Colonic mucosa (tissue), 4 donors: Measurements from ENCODE around the gene CYTH3. TPM values are rescaled to one million over a fixed set of nuclear protein-coding genes. Genes with fewer than 3 reads are reported as not detected.

ENCODE experiments used
- DNase-seq: peaks from one replicate; pipeline ENCODE4 v3.0.0-alpha.2; 2020
- H3K27ac ChIP-seq: fragments of 200-600 bp; one replicate; pipeline ENCODE4 v1.8.0; 2021
- H3K27me3 ChIP-seq: fragments of 200-600 bp; one replicate; pipeline ENCODE4 v1.8.0; 2021
- H3K36me3 ChIP-seq: fragments of 200-600 bp; one replicate; pipeline ENCODE4 v1.8.0; 2021
- H3K4me1 ChIP-seq: fragments of 200-600 bp; one replicate; pipeline ENCODE4 v1.8.0; 2021; ENCODE audit warnings: mild to moderate bottlenecking
- H3K4me3 ChIP-seq: fragments of 200-600 bp; one replicate; pipeline ENCODE4 v1.8.0; 2021
- H3K9ac ChIP-seq, 2 donors: one replicate each; pipeline ENCODE4 v1.7.0; 2013; ENCODE audit warnings: control low read depth in 2 of 2, low read depth in 2 of 2, low read length in 2 of 2
- H3K9me3 ChIP-seq: fragments of 200-600 bp; one replicate; pipeline ENCODE4 v1.8.0; 2021
- intact Hi-C: fragments of 100-400 bp; cut with DNase I; formaldehyde crosslinking; loops from one replicate; pipeline ENCODE4 v1.14.1; 2022
- total RNA-seq, 2 donors: library from RNA; stranded (reverse); fragmentation: NEBNext Ultra II Directional in 1 of 2; extraction: Animal tissue kit (Norgen Biotek cat#: 25700) in 1 of 2; gene quantifications; one replicate each; pipeline ENCODE4 v1.2.1, GENCODE V29; 2021
- TF ChIP-seq, protein P1 (sequence below): fragments of 200-600 bp; IDR thresholded peaks from one replicate; pipeline ENCODE4 v1.8.0; 2022; ENCODE audit warnings: antibody characterized with exemption, mild to moderate bottlenecking
- donor health status: healthy.
- donor health status: DM: no; HTN: no; CAD: no.
- donor health status: DM: no; HTN: no; CAD: no.

CYTH3 gene
- total RNA-seq, 2 donors from 2014 or later: 9.1 to 11.3 TPM

DNA sequence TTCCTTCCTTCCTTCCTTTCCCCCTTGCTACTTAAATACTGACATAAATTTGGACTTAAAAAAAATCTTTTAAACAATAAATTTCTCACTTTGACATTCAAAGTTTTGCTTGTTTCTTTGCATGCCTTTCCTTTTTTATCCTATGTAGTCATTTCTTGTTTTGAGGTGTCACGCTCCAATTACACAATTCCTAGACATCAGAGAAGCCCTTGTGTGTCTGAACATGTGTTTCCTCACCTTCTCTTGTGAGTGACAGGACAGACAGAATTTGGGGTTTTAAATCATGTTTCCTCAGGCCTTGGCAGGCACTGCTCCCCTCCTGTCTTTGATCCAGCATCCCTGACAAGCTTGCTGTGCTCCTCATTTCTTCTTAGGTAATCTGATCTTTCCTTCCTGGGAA lies 91.3 kb downstream of the CYTH3 start:
- intact Hi-C loops: no loop called here
- Histone ChIP-seq H3K9ac (no peak overlapping the region), H3K27ac (no peak overlapping the region), H3K4me3 (no peak overlapping the region), H3K27me3 (no peaks in the 10 kb centered on the region), H3K9me3 (no peaks in the 10 kb centered on the region), H3K4me1 (no peaks in the 10 kb centered on the region), H3K36me3 (no peaks in the 10 kb centered on the region)
- no peak for DNase-seq
- TF ChIP-seq, protein P1, sequence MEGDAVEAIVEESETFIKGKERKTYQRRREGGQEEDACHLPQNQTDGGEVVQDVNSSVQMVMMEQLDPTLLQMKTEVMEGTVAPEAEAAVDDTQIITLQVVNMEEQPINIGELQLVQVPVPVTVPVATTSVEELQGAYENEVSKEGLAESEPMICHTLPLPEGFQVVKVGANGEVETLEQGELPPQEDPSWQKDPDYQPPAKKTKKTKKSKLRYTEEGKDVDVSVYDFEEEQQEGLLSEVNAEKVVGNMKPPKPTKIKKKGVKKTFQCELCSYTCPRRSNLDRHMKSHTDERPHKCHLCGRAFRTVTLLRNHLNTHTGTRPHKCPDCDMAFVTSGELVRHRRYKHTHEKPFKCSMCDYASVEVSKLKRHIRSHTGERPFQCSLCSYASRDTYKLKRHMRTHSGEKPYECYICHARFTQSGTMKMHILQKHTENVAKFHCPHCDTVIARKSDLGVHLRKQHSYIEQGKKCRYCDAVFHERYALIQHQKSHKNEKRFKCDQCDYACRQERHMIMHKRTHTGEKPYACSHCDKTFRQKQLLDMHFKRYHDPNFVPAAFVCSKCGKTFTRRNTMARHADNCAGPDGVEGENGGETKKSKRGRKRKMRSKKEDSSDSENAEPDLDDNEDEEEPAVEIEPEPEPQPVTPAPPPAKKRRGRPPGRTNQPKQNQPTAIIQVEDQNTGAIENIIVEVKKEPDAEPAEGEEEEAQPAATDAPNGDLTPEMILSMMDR: no peak

DNA sequence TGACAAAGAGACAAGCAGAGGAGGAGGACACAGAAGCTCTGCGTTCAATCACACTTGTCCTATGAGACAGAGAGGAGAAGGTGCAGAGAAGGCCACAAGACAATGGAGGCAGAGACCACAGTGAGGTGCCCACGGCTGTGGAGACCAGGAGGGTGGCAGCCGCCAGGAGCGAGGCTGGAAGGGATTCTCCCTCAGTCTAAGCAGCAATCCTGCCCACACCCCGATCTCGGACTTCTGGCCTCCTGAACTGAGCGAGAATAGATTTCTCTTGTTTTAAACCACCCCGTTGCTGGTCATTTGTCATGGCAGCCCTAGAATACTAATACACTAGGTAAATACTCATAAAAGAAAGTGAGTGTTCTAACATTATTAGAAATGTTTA lies 92.1 kb downstream of the CYTH3 start:
- Histone ChIP-seq H3K36me3 (no peaks in the 10 kb centered on the region), H3K9me3 (no peaks in the 10 kb centered on the region), H3K4me1 (no peaks in the 10 kb centered on the region), H3K4me3 (no peak overlapping the region), H3K9ac (no peak overlapping the region), H3K27ac (no peak overlapping the region), H3K27me3 (no peaks in the 10 kb centered on the region)
- TF ChIP-seq, protein P1: no peak
- no peak for DNase-seq
- intact Hi-C loops: no loop called here

DNA sequence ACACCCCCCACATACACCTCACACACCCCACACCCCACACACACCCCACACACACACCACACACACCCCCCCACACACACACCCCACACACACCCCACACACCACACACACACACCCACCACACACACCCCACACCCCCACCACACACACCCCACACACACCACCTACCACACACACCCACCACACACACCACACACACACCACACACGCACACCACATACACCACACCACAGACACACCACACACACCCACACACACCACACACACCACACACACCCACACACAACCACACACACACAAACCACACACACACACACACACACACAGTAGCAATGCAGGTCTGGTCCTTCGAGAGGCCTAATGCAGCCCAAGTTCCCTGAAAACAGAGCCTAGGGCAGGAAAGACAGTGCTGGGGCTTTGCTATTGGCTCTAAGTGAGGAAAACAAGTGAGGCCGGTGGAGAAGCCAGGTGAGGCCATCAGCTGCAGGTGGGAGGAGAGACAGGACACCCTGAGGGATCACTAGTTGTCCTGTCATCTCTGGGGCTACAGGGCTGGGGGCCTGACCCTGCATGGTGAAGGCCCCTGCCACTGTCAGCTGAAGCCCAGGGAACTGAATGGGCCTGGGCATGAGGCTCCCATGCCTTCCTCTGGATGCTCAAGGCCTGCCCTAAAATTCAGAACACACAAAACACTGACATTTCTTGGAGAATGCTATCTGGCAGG lies 92.6 kb downstream of the CYTH3 start:
- intact Hi-C loops: no loop called here
- TF ChIP-seq, protein P1: no peak
- H3K4me3 ChIP-seq: no peak overlapping the region
- no peaks in the 10 kb centered on the region for H3K27me3 ChIP-seq
- no peak overlapping the region for H3K9ac ChIP-seq
- no peak for DNase-seq
- no peaks in the 10 kb centered on the region for H3K36me3 ChIP-seq
- no peaks in the 10 kb centered on the region for H3K4me1 ChIP-seq
- H3K9me3 ChIP-seq: no peaks in the 10 kb centered on the region
- H3K27ac ChIP-seq: no peak overlapping the region

DNA sequence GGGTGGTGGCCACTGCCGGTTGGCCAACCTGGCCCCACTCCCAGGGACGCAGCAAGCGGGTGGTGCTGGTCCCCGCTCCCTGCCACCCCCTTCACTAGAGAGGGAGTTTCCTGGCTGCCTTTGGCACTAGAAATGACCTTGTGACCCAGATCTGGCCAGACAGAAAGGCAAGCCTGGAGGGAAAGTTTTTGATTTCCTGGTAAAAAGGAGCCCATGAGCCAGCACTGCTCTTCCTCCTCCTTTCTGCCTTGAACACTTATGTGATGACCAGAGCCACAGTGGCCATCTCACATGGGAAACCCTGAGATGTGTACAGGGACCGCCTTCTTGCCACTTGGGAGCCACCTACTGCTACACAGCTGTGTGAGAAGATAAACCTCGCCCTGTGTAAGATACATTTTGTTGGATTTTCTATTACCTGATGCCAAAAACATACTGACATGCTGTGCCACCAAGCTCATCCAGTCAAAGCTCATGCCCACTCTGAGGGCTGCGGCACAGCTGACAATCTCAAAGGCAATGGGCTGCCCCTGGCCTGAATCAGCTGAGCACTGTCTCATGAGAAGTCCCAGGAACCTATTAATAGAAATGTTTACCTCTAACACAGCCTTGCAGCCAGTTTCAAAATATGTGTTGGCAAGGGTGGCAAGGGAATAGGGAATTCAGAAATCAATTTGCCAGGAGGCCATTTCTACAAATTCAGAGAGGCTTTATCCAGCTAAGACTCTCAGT lies 94.0 kb downstream of the CYTH3 start:
- Histone ChIP-seq H3K9ac (no peak overlapping the region), H3K4me1 (no peaks in the 10 kb centered on the region), H3K4me3 (no peak overlapping the region), H3K27me3 (no peaks in the 10 kb centered on the region), H3K36me3 (no peaks in the 10 kb centered on the region), H3K27ac (no peak overlapping the region), H3K9me3 (no peaks in the 10 kb centered on the region)
- no peak for DNase-seq
- TF ChIP-seq, protein P1: no peak
- intact Hi-C loops: no loop called here

DNA sequence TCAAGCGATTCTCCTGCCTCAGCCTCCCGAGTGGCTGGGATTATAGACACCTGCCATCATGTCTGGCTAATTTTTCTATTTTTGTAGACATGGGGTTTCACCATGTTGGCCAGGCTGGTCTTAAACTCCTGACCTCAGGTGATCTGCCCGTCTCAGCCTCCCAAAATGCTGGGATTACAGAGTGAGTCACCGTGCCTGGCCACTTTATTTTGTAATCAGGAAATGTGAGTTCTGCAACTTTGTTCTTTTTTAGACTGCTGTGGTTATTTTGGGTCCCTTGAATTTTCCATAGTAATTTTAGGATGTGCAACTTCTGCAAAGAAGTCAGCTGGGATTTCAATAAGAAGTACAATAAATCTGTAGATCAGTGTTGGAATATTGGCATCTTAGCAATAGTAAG lies 96.8 kb downstream of the CYTH3 start:
- H3K9ac ChIP-seq: no peak overlapping the region
- no peak for DNase-seq
- H3K9me3 ChIP-seq: no peaks in the 10 kb centered on the region
- no peak overlapping the region for H3K4me3 ChIP-seq
- H3K27me3 ChIP-seq: no peaks in the 10 kb centered on the region
- intact Hi-C loops: no loop called here
- TF ChIP-seq, protein P1: no peak
- no peaks in the 10 kb centered on the region for H3K36me3 ChIP-seq
- H3K27ac ChIP-seq: no peak overlapping the region
- H3K4me1 ChIP-seq: no peaks in the 10 kb centered on the region
